Bronchial epithelial cell (primary cell): Measurements from ENCODE around the gene ADGRD1. TPM values are rescaled to one million over a fixed set of nuclear protein-coding genes. Genes with fewer than 3 reads are reported as not detected.
A peak's percentile ranks its signal among the peaks of the same experiment; 100 is the strongest.

Source experiments
- DNase-seq: peaks from one replicate; pipeline ENCODE4 v3.0.0-alpha.2; 2010; ENCODE audit warnings: low read depth
- FAIRE-seq: peaks from 2 replicates; lab custom pipeline; 2011; peaks lifted over from hg19 to GRCh38; lab: Jason Lieb, UNC
- H3K27me3 ChIP-seq: 2 replicates; pipeline ENCODE4 v1.5.1; 2011; ENCODE audit warnings: low read length; ENCODE audit not compliant: control insufficient read depth, insufficient read depth
- H3K36me3 ChIP-seq: 2 replicates; pipeline ENCODE4 v1.5.1; 2011; ENCODE audit warnings: low read length; ENCODE audit not compliant: control insufficient read depth, insufficient read depth
- H3K4me3 ChIP-seq: 2 replicates; pipeline ENCODE4 v1.5.1; 2011; ENCODE audit warnings: mild to moderate bottlenecking, low read depth, low read length, control low read depth
- total RNA-seq: library from RNA; depleted of rRNA; stranded (reverse); fragments of >200 nt; gene quantifications from 2 replicates; pipeline ENCODE4 v1.2.1, GENCODE V29; 2014
- TF ChIP-seq, protein P1 (sequence below): IDR thresholded peaks from 2 replicates; pipeline ENCODE4 v1.5.1; 2011; ENCODE audit warnings: mild to moderate bottlenecking, moderate library complexity, low read length, control low read depth, inconsistent platforms; ENCODE audit not compliant: insufficient read depth, severe bottlenecking

ADGRD1 gene
- total RNA-seq, 1 donor from 2014 or later, result not detected

DNA sequence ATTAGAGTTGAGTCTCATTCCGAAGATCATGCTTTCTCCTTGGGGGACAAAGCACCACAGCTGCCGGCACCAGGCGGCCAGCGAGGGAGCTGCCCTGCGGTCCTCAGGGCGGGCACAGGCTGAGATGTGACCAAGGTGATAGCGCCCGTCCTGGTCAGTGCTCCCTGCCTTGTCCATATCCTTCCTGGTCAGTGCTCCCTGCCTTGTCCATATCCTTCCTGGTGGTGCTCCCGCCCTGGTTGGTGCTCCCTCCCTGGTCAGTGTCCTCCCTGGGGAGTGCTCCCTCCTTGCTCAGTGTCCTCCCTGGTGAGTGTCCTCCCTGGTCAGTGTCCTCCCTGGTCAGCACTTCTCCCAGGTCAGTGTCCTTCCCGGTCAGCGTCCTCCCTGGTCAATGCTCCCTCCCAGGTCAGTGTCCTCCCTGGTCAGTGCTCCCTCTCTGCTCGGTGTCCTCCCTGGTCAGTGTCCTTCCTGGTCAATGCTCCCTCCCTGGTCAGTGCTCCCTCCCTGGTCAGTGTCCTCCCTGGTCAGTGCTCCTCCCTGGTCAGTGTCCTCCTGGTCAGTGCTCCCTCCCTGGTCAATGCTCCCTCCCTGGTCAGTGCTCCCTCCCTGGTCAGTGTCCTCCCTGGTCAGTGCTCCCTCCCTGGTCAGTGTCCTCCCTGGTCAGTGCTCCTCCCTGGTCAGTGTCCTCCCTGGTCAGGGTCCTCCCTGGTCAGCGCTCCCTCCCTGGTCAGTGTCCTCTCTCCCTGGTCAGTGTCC is 92.2 kb downstream of the ADGRD1 start:
- no peaks in the 10 kb centered on the region for H3K36me3 ChIP-seq
- no peaks in the 10 kb centered on the region for H3K27me3 ChIP-seq
- FAIRE-seq, result peak; percentile 99
- no peak overlapping the region for H3K4me3 ChIP-seq
- TF ChIP-seq, protein P1, sequence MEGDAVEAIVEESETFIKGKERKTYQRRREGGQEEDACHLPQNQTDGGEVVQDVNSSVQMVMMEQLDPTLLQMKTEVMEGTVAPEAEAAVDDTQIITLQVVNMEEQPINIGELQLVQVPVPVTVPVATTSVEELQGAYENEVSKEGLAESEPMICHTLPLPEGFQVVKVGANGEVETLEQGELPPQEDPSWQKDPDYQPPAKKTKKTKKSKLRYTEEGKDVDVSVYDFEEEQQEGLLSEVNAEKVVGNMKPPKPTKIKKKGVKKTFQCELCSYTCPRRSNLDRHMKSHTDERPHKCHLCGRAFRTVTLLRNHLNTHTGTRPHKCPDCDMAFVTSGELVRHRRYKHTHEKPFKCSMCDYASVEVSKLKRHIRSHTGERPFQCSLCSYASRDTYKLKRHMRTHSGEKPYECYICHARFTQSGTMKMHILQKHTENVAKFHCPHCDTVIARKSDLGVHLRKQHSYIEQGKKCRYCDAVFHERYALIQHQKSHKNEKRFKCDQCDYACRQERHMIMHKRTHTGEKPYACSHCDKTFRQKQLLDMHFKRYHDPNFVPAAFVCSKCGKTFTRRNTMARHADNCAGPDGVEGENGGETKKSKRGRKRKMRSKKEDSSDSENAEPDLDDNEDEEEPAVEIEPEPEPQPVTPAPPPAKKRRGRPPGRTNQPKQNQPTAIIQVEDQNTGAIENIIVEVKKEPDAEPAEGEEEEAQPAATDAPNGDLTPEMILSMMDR, result no peak
- no peak for DNase-seq

DNA sequence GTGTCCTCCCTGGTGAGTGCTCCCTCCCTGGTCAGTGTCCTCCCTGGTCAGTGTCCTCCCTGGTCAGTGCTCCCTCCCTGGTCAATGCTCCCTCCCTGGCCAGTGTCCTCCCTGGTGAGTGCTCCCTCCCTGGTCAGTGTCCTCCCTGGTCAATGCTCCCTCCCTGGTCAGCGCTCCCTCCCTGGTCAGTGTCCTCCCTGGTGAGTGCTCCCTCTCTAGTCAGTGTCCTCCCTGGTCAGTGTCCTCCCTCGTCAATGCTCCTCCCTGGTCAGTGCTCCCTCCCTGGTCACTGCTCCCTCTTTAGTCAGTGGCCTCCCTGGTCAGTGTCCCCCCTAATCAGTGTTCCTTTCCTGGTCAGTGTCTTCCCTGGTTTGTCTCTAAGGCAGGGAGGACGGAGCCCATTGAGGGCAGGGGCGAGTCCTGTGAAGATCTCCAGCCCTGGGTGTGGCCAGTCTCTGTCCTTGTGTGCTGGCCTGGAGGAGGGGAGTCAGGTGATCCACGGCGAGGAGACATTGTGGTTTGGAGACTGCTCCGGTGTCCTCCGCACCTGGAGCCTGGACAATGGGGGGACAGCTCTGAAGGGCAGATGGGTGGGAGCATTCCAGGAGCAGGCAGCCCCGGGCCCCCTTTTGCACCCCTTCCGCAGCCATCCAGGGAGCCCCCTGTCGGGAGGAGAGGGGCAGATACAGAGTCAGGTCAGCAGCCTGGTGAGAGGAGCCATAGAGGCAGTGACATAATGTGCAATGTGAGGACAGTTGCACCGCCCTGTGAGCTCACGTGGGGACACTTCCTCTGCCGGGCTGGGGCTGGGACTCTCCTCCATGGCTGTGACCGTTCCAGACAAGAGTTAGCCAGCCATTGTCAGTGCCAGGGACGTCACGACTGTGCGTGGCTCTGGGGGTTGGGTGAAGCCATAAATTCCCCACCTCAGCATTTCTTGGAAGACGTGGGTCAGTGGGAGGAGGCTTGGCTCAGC is 93.4 kb downstream of the ADGRD1 start:
- H3K27me3 ChIP-seq, result no peaks in the 10 kb centered on the region
- TF ChIP-seq, protein P1, result no peak
- FAIRE-seq (peak; percentile 7), DNase-seq (no peak)
- no peaks in the 10 kb centered on the region for H3K36me3 ChIP-seq
- H3K4me3 ChIP-seq, result no peak overlapping the region

DNA sequence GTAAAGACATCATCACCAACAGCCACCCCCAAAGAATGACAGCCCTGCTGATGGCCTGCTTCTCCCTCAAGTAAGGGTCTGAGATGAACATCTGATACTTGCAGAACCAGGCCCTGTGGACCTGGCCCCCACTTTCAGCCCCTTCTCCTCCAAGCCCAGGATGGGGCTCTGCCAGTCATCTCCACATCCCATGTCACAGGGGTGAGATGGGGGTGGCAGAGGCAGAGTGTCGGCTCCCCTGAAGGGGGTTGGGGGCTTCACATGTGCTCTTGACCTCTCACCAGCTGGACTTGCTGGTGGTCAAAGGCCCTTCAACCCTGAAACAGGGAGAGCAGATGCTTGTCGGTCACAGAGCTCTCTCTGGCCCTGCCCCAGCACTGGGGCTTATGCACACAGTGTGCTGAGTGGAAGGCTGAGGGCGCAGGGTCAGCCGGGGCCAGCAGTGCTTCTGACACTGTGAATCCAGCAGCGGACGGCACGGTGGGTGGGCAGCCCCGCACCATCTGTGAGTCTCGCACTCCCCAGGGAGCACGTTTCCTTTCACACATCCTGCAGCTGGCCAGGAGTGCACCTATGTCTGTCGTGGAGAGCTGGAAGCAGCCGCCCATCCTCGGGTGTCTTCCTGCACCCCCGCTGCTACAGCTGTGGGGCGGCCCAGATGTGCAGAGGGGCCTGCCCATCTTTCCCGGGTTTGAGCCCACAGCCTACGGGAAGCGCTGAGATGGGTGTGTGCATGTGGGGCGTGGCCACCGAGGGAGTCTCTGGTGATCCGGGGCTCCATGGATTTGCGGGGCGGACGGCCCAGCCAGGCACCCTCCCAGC is 94.3 kb downstream of the ADGRD1 start:
- Histone ChIP-seq H3K4me3 (no peak overlapping the region), H3K36me3 (no peaks in the 10 kb centered on the region), H3K27me3 (no peaks in the 10 kb centered on the region)
- FAIRE-seq (no peak), DNase-seq (no peak)
- TF ChIP-seq, protein P1, result no peak

DNA sequence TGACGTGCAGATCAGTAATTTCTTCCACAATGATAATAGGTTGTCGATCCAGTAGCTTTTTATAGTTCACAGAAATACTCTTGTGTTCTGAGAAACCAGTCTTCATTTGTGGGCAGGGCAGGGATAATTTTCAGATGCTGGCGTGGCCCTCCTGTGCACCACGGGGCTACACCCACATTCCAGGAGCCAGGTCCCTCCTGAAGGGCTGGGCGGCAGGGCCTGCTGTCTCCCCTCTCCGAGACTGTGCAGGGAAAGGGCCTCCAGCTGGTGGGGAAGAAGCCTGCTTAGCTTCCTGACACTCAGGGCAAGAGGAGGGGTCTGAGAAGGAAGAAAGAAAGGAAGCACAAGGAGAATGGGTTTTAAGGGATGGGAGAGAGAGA is 94.9 kb downstream of the ADGRD1 start:
- H3K27me3 ChIP-seq, result no peaks in the 10 kb centered on the region
- DNase-seq (no peak), FAIRE-seq (no peak)
- H3K36me3 ChIP-seq, result no peaks in the 10 kb centered on the region
- no peak overlapping the region for H3K4me3 ChIP-seq
- TF ChIP-seq, protein P1, result no peak

DNA sequence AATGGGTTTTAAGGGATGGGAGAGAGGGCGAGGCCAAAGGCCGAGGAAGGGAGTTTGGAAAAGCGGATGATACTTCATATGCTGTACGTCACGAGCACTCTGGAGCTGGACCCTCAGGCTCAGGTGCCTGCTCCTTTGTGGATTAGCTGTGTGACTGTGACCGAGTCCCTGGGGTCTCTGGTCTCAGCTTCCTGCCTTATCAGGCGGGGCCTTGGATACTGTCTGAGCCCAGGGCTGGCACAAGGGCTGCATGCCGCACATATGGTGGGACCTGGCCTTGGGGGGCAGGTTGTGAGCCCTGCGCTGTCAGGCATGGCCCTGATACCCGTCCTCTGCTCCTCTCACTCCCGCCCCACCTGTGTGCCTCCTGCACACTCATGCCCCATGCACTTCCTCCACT is 95.3 kb downstream of the ADGRD1 start:
- Histone ChIP-seq H3K36me3 (no peaks in the 10 kb centered on the region), H3K4me3 (no peak overlapping the region), H3K27me3 (no peaks in the 10 kb centered on the region)
- DNase-seq (no peak), FAIRE-seq (no peak)
- TF ChIP-seq, protein P1, result no peak
